Caco-2 (cell line): Measurements from ENCODE around the gene ID3. TPM values are rescaled to one million over a fixed set of nuclear protein-coding genes. Genes with fewer than 3 reads are reported as not detected.

Experiments
- BruUV-seq: library from RNA; stranded (reverse); fragments of 400-500 nt; replicated peaks from 2 replicates; lab custom pipeline; 2021; lab: Mats Ljungman, UMichigan
- CTCF ChIA-PET: fragments of 300-600 bp; sonication (Branson Sonifier 250); formaldehyde crosslinking; loops from one replicate; lab custom pipeline; 2022; ENCODE audit warnings: antibody characterized with exemption; lab: Charles Lee
- POLR2A ChIA-PET: fragments of 300-600 bp; sonication (Branson Sonifier 250); formaldehyde crosslinking; loops from one replicate; lab custom pipeline; 2022; ENCODE audit warnings: antibody characterized with exemption; lab: Charles Lee
- DNase-seq, 2 experiments: peaks; one replicate each; pipeline versions ENCODE4 v3.0.0 to v3.0.0-alpha.2; 2020 to 2022
- H3K27me3 ChIP-seq: replicated peaks from 2 replicates; pipeline ENCODE4 v1.6.0; 2011; ENCODE audit warnings: low read length; ENCODE audit not compliant: control insufficient read depth, insufficient read depth
- H3K36me3 ChIP-seq: 2 replicates; pipeline ENCODE4 v1.5.1; 2011; ENCODE audit warnings: low read length; ENCODE audit not compliant: control insufficient read depth, insufficient read depth
- H3K4me1 ChIP-seq: fragments of 250-450 bp; sonication (Bioruptor Pico); 2 replicates; pipeline ENCODE4 v1.5.1; 2020; ENCODE audit warnings: mild to moderate bottlenecking
- H3K4me3 ChIP-seq: 2 replicates; pipeline ENCODE4 v1.5.1; 2011; ENCODE audit warnings: low read depth, mild to moderate bottlenecking, control low read depth, low read length
- H3K9me3 ChIP-seq: fragments of 250-450 bp; sonication (Bioruptor Pico); 2 replicates; pipeline ENCODE4 v1.5.1; 2020; ENCODE audit warnings: mild to moderate bottlenecking, moderate library complexity
- H3K27ac Mint-ChIP-seq: one replicate; pipeline ENCODE4 v1.8.0; 2022; ENCODE audit warnings: mixed read lengths; ENCODE audit not compliant: unreplicated experiment
- H3K27me3 Mint-ChIP-seq: one replicate; pipeline ENCODE4 v1.8.0; 2022; ENCODE audit warnings: mixed read lengths; ENCODE audit not compliant: insufficient read depth, unreplicated experiment
- H3K36me3 Mint-ChIP-seq: one replicate; pipeline ENCODE4 v1.8.0; 2022; ENCODE audit warnings: mild to moderate bottlenecking, mixed read lengths; ENCODE audit not compliant: insufficient read depth, unreplicated experiment
- H3K4me1 Mint-ChIP-seq: one replicate; pipeline ENCODE4 v1.8.0; 2022; ENCODE audit warnings: low read depth, mixed read lengths; ENCODE audit not compliant: unreplicated experiment
- H3K4me3 Mint-ChIP-seq: one replicate; pipeline ENCODE4 v1.8.0; 2022; ENCODE audit warnings: mild to moderate bottlenecking, moderate library complexity, mixed read lengths; ENCODE audit not compliant: unreplicated experiment
- H3K9me3 Mint-ChIP-seq: one replicate; pipeline ENCODE4 v1.8.0; 2022; ENCODE audit warnings: mixed read lengths; ENCODE audit not compliant: unreplicated experiment
- CTCF ChIP-seq, 2 experiments: fragments of 200-600 bp in 1 of 2; IDR thresholded peaks; 1 replicate in 1 of 2; 2 replicates in 1 of 2; pipeline versions ENCODE4 v1.5.1 to v1.8.0; 2011 to 2022; ENCODE audit warnings: antibody characterized with exemption in 1 of 2, control low read depth in 1 of 2, inconsistent platforms in 1 of 2, low read depth in 1 of 2, low read length in 1 of 2, mild to moderate bottlenecking in 1 of 2, moderate library complexity in 1 of 2; ENCODE audit not compliant: insufficient read depth in 1 of 2, severe bottlenecking in 1 of 2, unreplicated experiment in 1 of 2
- intact Hi-C: fragments of 100-400 bp; cut with micrococcal nuclease; formaldehyde crosslinking; loops from one replicate; pipeline ENCODE4 v1.10.0; 2022; ENCODE audit not compliant: unreplicated experiment
- total RNA-seq: library from RNA; stranded (reverse); gene quantifications from 2 replicates; pipeline ENCODE4 v1.2.3, GENCODE V29; 2022

The ID3 gene
- total RNA-seq, 1 experiment from 2014 or later: 13.7 TPM

GRCh38 chr1:23577056-23578004 lies 18.0 kb upstream of the ID3 start:
- peak overlapping the region; percentile 96 for H3K27ac Mint-ChIP-seq
- intact Hi-C loops: loop anchor here (2.0 kb wide), 2 partner anchors 15 to 19 kb away; partner anchors contain the start of gene ID3
- no TSS peak for BruUV-seq

GRCh38 chr1:23576338-23577055 lies 17.2 kb upstream of the ID3 start:
- Histone ChIP-seq H3K36me3 (no peaks in the 10 kb centered on the region), H3K4me3 (no peak overlapping the region), H3K27me3 (no peaks in the 10 kb centered on the region), H3K9me3 (no peaks in the 10 kb centered on the region), H3K4me1 (peaks cover 49% of the 10 kb centered on the region)
- Mint-ChIP-seq H3K27ac (peak overlapping the region; percentile 96), H3K36me3 (peaks cover 5% of the 10 kb centered on the region), H3K9me3 (no peaks in the 10 kb centered on the region), H3K27me3 (no peaks in the 10 kb centered on the region), H3K4me3 (peak overlapping the region; percentile 64), H3K4me1 (peaks cover 30% of the 10 kb centered on the region)
- no peak for TF ChIP-seq CTCF (IDR thresholded peaks at IDR 0.05; ENCODE audit: insufficient read depth in 1 of 2, low read depth in 1 of 2, low read length in 1 of 2, severe bottlenecking in 1 of 2, unreplicated experiment in 1 of 2)
- TSS peak; percentile 62 for BruUV-seq
- intact Hi-C loops: loop anchor here (2.0 kb wide), 2 partner anchors 16 to 18 kb away; partner anchors contain the start of gene ID3
- ChIA-PET CTCF (interaction anchor here (0.5 to 1.7 kb wide), 10 partner anchors 17 to 232 kb away, joined by 3 to 22 read pairs (median 6); partner anchors contain the start of genes HNRNPR and ID3), POLR2A (interaction anchor here (0.6 to 1.7 kb wide), 9 partner anchors 8 to 1169 kb away, joined by 3 to 46 read pairs (median 6); partner anchors contain the start of genes CLIC4, ID3, PITHD1 and RPL11)
- DNase-seq: no peak

More at GRCh38 chr1:23577056-23578004, 18.0 kb upstream of the ID3 start:
- Mint-ChIP-seq H3K4me3 (peak overlapping the region; percentile 64), H3K4me1 (peaks cover 30% of the 10 kb centered on the region), H3K27me3 (no peaks in the 10 kb centered on the region), H3K36me3 (peaks cover 5% of the 10 kb centered on the region), H3K9me3 (no peaks in the 10 kb centered on the region)
- peaks cover 49% of the 10 kb centered on the region for H3K4me1 ChIP-seq
- no peaks in the 10 kb centered on the region for H3K36me3 ChIP-seq
- peak in 1 of 2 experiments; percentile 52 for DNase-seq
- H3K4me3 ChIP-seq: no peak overlapping the region
- POLR2A ChIA-PET: interaction anchor here (0.6 to 1.7 kb wide), 10 partner anchors 9 to 1168 kb away, joined by 3 to 46 read pairs (median 5); partner anchors contain the start of genes CLIC4, ID3, PITHD1 and RPL11
- no peaks in the 10 kb centered on the region for H3K9me3 ChIP-seq
- TF ChIP-seq CTCF (IDR thresholded peaks at IDR 0.05; ENCODE audit: insufficient read depth in 1 of 2, low read depth in 1 of 2, low read length in 1 of 2, severe bottlenecking in 1 of 2, unreplicated experiment in 1 of 2): no peak
- CTCF ChIA-PET: interaction anchor here (0.5 to 1.7 kb wide), 14 partner anchors 18 to 233 kb away, joined by 3 to 22 read pairs (median 4); partner anchors contain the start of genes HNRNPR and ID3
- H3K27me3 ChIP-seq: no peaks in the 10 kb centered on the region
